Measurements from ENCODE around the gene LMAN1L.

Gene LMAN1L

DNA sequence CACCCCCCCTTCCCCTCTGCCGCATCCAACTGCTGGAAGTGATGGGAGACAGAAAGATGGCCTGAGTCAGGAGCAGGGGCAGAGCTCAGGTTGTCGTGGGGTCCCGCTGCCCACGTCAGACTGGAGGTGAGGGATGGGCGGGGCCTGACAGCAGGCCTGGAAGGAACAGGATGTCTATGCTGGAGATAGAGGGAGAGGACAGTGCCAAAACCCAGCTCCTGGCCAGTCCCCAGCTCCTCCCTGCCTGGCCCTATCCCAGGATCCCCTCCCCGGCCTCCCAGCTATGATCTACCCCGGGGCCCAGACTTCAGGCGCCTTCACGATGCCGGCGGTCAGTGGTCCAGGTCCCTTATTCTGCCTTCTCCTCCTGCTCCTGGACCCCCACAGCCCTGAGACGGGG lies at the start of gene LMAN1L:
TSS of gene LMAN1L (plus strand) at position 303 of the 400 bp plus-strand sequence. CDS start at position 323, 20 bp downstream.
- no peak for DNase-seq

GRCh38 chr15:74763416-74763815 lies 49.2 kb upstream of the LMAN1L start:
- DNase-seq: no peak

GRCh38 chr15:74767167-74768098 lies 45.2 kb upstream of the LMAN1L start:
- DNase-seq: no peak

- no peak for DNase-seq
Measured at GRCh38 chr15:74768099-74768770, 44.4 kb upstream of the LMAN1L start.

- DNase-seq: peak; percentile 45
Measured at GRCh38 chr15:74768771-74769342, 43.8 kb upstream of the LMAN1L start.

DNA sequence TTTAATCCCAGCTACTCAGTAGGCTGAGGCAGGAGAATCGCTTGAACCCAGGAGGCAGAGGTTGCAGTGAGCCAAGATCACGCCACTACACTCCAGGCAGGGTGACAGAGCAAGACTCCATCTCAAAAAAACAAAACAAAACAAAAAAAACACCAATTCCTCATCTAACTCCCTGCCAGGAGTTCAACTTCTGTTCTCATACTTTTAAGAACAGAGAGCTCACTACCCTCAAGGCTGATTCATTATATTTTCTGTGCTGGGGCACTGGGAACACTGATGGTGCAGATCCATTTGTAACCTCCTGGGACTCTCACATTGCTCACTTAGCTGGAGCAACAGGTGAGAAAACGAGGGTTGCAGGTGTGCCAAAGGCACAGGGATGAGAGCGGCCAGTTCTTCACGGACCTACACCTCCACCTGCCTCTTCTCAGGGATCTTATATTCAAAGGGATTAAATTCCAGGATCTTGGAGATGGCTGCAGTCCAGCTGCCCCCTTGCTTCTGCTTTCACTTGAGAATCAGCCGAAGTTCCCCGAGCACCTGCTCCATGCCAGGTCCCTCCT lies 43.1 kb upstream of the LMAN1L start:
- no peak for DNase-seq

DNA sequence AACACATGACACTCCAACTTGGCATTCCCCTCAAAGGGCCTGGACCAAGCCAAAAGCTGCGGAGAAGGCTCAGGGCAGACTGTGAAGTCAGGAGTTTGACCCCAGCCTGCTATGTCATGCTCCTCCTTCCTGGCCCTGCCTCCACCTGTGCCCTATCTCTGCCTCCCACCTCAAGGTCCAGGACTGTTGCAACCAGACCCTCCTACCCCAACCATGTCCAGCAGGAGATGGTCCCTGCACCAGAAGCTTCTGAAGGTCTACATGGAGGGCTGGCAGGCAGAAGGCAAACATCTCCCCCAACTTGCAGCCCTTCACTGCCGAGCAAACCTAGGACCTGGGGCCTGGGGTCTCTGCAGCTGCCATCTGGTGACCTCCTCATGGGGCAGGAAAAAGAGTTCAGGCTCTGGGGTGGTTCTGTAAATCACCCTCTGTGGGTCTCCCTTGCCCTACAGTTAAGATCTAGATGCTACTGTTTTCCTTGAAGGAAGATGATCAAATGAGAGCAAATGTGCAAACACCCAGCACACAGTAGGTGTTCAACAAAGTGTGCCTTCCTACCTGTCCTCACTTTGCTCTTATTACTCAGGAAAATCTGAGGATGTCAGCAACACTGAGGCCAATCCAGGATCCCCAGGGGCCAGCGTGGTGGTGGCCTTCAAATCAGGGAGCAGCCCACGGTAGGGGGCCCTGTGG lies 42.3 kb upstream of the LMAN1L start:
- DNase-seq: no peak

DNA sequence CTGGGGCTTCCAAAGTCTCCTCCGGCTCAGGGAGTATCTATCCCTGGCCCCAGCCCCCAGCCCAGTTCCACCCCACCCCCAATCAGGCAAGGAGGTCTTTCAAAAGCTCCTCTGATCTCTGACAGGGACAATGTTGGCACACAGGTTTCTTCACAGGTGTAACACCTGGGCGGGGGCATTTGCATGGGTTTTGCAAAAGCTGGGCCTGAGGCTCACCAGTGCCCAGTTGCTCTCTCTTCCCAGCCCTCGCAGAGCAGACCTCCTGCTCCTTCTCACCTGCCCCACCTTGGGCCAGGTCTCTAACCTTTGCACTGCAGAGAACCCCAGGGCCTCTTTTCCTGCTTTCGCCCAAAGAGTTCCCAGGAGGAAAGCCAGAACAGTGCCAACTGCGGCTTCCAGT lies 39.3 kb upstream of the LMAN1L start:
- no peak for DNase-seq

DNA sequence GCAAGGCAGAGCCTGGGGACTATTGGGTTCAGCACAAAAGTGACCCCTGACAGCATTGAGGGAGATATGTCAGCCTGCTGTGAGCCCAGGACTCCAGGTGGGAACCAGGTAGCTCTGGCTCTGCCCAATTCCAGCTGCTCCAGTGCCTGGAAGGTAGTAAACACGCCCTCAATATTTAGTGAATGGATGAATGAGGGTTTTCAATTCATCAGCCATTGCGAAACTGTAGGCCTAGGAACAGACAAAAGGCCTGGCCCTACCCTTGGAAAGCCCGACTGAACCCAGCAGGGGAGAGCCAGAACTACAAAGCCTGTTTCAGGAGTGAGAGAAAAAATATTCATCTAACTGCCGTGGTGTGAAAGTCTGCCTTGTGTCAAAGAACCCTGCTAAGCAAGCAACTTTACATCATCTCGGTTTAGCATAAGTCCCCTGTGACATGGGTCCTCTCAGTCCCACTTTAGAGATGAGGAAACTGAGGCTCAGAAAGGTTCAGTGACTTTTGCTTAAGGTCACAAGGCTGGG lies 38.8 kb upstream of the LMAN1L start:
- DNase-seq: no peak

- no peak for DNase-seq
Measured at GRCh38 chr15:74775132-74775562, 37.5 kb upstream of the LMAN1L start.

GRCh38 chr15:74775894-74776293 lies 36.7 kb upstream of the LMAN1L start:
- DNase-seq: no peak

DNA sequence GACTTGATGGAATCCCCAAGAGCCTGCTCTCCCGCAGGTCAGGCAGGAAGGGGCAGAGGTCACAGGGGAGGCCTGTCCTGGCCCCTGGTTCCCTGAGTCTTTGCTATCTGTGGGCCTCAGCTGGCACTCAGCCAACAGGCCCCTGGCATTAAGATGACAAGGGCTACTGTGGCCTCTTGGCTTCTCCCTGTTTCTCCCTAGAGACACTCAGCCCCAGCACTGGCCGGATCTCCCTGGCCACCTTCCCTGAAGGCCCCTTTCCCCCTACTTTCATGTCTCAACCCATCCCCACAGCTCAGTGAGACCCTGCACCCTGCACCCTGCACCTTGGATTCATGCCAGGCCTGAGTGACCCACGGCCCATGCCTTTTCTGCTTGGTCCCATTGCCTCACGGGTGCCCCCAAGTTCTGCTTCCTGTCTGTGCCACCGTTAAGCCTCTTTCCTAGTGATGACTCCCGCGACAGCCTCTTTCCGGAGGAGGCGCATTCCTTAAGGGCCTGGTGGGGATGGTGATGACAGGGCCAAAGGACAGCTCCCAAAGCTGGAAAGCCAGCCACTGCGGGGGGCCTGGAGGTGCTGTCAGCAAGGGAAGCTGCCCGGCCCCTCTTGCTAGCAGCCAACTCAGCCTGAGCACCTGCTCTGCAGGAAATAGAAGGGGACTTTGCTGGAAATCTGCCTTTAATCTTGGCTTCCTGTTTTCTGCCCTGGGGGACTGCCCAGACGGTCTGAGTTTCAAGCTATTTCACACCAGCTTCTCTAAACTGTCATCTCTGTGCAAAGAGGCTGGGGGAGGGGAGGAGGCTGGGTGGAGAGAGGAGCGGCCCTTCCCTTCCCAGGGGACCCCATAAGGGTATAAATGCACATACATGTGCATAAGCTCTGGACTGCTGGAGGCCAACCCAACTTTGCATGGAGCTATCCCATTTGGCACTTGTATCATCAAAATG lies 35.5 kb upstream of the LMAN1L start:
- peak; percentile 41 for DNase-seq

GRCh38 chr15:74777769-74778598 lies 34.7 kb upstream of the LMAN1L start:
- no peak for DNase-seq

DNA sequence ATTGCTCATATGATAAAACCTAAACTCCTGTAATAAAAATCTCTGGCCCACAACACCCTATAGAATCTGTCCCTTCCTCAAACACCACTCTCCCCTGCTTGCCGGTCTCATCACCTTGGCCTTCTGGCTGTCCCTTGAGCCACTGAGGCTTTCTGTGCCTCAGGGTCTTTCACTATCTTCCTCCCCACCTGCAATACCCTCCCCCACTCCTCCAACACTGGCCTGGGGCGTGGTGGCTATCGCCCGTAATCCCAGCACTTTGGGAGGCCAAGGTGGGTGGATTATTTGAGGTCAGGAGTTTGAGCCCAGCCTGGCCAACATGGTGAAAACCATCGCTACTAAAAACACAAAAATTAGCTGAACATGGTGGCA lies 34.0 kb upstream of the LMAN1L start:
- DNase-seq: no peak

GRCh38 chr15:74779162-74779648 lies 33.4 kb upstream of the LMAN1L start:
- DNase-seq: no peak

- peak; percentile 65 for DNase-seq
Measured at GRCh38 chr15:74780523-74781430, 31.9 kb upstream of the LMAN1L start.

DNA sequence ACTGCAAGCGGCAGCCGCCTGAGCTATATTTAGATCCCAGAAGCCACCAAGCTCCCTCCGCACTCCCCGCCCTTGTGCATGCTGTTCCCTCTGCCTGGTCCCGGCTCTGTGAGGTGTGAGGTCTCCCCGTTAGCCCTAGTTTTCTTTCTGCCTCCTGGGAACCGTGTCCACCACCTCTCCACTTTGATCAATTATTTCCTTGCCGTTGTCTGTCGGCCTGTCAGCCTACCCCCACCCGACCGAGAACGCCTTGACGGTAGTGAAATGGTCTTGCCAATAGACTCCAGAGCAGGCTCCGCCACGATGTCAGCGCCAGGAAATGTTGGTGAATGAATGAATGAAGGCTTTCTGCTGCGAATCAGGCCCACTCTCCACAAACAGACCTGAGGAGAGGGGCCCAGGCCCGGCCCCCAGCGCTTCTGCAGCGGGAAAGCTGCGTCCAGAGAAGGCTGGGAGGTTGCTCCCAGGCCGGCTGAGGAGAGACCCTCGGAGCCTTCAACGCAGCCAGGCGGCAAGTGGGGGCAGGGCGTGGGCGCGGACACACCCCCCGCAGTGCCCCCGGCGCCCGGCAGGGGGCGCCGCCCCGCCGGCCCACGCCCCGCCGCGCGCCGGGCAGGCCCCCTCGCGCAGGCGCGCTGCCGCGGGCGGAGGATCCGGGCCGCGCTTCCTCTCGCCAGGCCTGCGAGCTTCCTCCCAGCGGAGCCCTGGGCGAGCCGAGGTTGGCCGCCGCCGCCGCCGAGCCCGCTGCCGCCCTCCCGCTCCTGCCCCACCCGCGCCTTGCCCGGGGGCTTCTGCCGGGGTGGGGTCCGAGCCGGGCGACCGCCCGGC lies 31.0 kb upstream of the LMAN1L start, which contains the start of gene CSK:
TSS of gene CSK (plus strand) at position 650 of the 828 bp plus-strand sequence. CDS start 16,218 bp downstream, outside the sequence.
- DNase-seq: peak; percentile 70
